HEK293 (cell line): ENCODE measurements around the gene ICAM1.
A peak's percentile ranks its signal among the peaks of the same experiment; 100 is the strongest.

Source experiments
- KLF7 ChIP-seq: fragments of 450-650 bp; formaldehyde crosslinking; IDR thresholded peaks from 2 replicates; pipeline ENCODE4 v1.5.1; 2016; ENCODE audit warnings: missing biosample characterization, missing genetic modification characterization, borderline replicate concordance
- OVOL3 ChIP-seq: fragments of 450-650 bp; formaldehyde crosslinking; IDR thresholded peaks from 2 replicates; pipeline ENCODE4 v1.5.1; 2016; ENCODE audit warnings: missing biosample characterization, missing genetic modification characterization
- PRDM1 ChIP-seq: fragments of 450-650 bp; formaldehyde crosslinking; IDR thresholded peaks from 2 replicates; pipeline ENCODE4; 2016; ENCODE audit warnings: missing biosample characterization, missing genetic modification characterization
- PRDM4 ChIP-seq: fragments of 450-650 bp; formaldehyde crosslinking; IDR thresholded peaks from 2 replicates; pipeline ENCODE4 v1.5.1; 2017; ENCODE audit warnings: missing biosample characterization, missing genetic modification characterization
- REST ChIP-seq: fragments of 450-650 bp; formaldehyde crosslinking; IDR thresholded peaks from 2 replicates; pipeline ENCODE4 v1.5.1; 2016; ENCODE audit warnings: missing biosample characterization, missing genetic modification characterization
- SCRT2 ChIP-seq: fragments of 450-650 bp; formaldehyde crosslinking; IDR thresholded peaks from 2 replicates; pipeline ENCODE4 v1.5.1; 2016; ENCODE audit warnings: missing biosample characterization, missing genetic modification characterization
- SP3 ChIP-seq: fragments of 450-650 bp; formaldehyde crosslinking; IDR thresholded peaks from 2 replicates; pipeline ENCODE4 v1.5.1; 2016; ENCODE audit warnings: missing biosample characterization, missing genetic modification characterization
- ZFP3 ChIP-seq: fragments of 450-650 bp; formaldehyde crosslinking; IDR thresholded peaks from 2 replicates; pipeline ENCODE4 v1.5.1; 2016; ENCODE audit warnings: low read depth, missing biosample characterization, missing genetic modification characterization
- ZNF174 ChIP-seq: fragments of 450-650 bp; formaldehyde crosslinking; IDR thresholded peaks from 2 replicates; pipeline ENCODE4 v1.5.0; 2017; ENCODE audit warnings: missing biosample characterization, mild to moderate bottlenecking, missing genetic modification characterization
- ZNF26 ChIP-seq: fragments of 450-650 bp; formaldehyde crosslinking; IDR thresholded peaks from 2 replicates; pipeline ENCODE4 v1.5.1; 2016; ENCODE audit warnings: missing biosample characterization, missing genetic modification characterization
- ZNF292 ChIP-seq: fragments of 450-650 bp; formaldehyde crosslinking; IDR thresholded peaks from 2 replicates; pipeline ENCODE4 v1.5.1; 2016; ENCODE audit warnings: low read depth, missing biosample characterization, missing genetic modification characterization, borderline replicate concordance
- ZNF335 ChIP-seq: fragments of 450-650 bp; formaldehyde crosslinking; conservative IDR thresholded peaks from 2 replicates; pipeline ENCODE4 v1.5.1; 2016; ENCODE audit warnings: missing biosample characterization, missing genetic modification characterization
- ZNF341 ChIP-seq: fragments of 450-650 bp; formaldehyde crosslinking; IDR thresholded peaks from 2 replicates; pipeline ENCODE4; 2016; ENCODE audit warnings: low read depth, missing biosample characterization, missing genetic modification characterization
- ZNF354C ChIP-seq: fragments of 450-650 bp; formaldehyde crosslinking; IDR thresholded peaks from 2 replicates; pipeline ENCODE4 v1.5.1; 2016; ENCODE audit warnings: missing biosample characterization, missing genetic modification characterization, low read depth, borderline replicate concordance
- ZNF366 ChIP-seq: fragments of 450-650 bp; formaldehyde crosslinking; conservative IDR thresholded peaks from 2 replicates; pipeline ENCODE4 v1.5.1; 2016; ENCODE audit warnings: missing biosample characterization, missing genetic modification characterization
- ZNF37A ChIP-seq: fragments of 450-650 bp; IDR thresholded peaks from 2 replicates; pipeline ENCODE4 v1.5.1; 2018; ENCODE audit warnings: missing biosample characterization, missing genetic modification characterization
- ZNF398 ChIP-seq: fragments of 450-650 bp; formaldehyde crosslinking; IDR thresholded peaks from 2 replicates; pipeline ENCODE4 v1.5.1; 2017; ENCODE audit warnings: missing biosample characterization, missing genetic modification characterization
- ZNF544 ChIP-seq: fragments of 450-650 bp; formaldehyde crosslinking; IDR thresholded peaks from 2 replicates; pipeline ENCODE4 v1.5.0; 2017; ENCODE audit warnings: missing biosample characterization, missing genetic modification characterization
- ZNF549 ChIP-seq: fragments of 450-650 bp; IDR thresholded peaks from 2 replicates; pipeline ENCODE4 v1.5.1; 2018; ENCODE audit warnings: missing biosample characterization, missing genetic modification characterization, mild to moderate bottlenecking, inconsistent platforms, moderate library complexity
- ZNF610 ChIP-seq: fragments of 450-650 bp; formaldehyde crosslinking; IDR thresholded peaks from 2 replicates; pipeline ENCODE4 v1.5.1; 2016; ENCODE audit warnings: missing biosample characterization, missing genetic modification characterization, borderline replicate concordance
- ZNF660 ChIP-seq: fragments of 450-650 bp; IDR thresholded peaks from 2 replicates; pipeline ENCODE4 v1.5.1; 2018; ENCODE audit warnings: missing biosample characterization, mild to moderate bottlenecking, missing genetic modification characterization
- ZNF701 ChIP-seq: fragments of 450-650 bp; formaldehyde crosslinking; IDR thresholded peaks from 2 replicates; pipeline ENCODE4 v1.5.1; 2016; ENCODE audit warnings: missing biosample characterization, missing genetic modification characterization
- ZNF76 ChIP-seq: fragments of 450-650 bp; formaldehyde crosslinking; IDR thresholded peaks from 2 replicates; pipeline ENCODE4; 2016; ENCODE audit warnings: low read depth, missing biosample characterization, missing genetic modification characterization, borderline replicate concordance
- ZNF776 ChIP-seq: fragments of 450-650 bp; formaldehyde crosslinking; IDR thresholded peaks from 2 replicates; pipeline ENCODE4 v1.5.0; 2017; ENCODE audit warnings: missing biosample characterization, missing genetic modification characterization, borderline replicate concordance
- ZNF792 ChIP-seq: fragments of 450-650 bp; formaldehyde crosslinking; IDR thresholded peaks from 2 replicates; pipeline ENCODE4 v1.5.1; 2016; ENCODE audit warnings: missing biosample characterization, missing genetic modification characterization
- ZNF843 ChIP-seq: fragments of 450-650 bp; formaldehyde crosslinking; IDR thresholded peaks from 2 replicates; pipeline ENCODE4 v1.5.1; 2016; ENCODE audit warnings: missing biosample characterization, missing genetic modification characterization
- ZSCAN18 ChIP-seq: fragments of 450-650 bp; formaldehyde crosslinking; IDR thresholded peaks from 2 replicates; pipeline ENCODE4 v1.5.1; 2016; ENCODE audit warnings: missing biosample characterization, missing genetic modification characterization

The ICAM1 gene

GRCh38 chr19:10286803-10287737 lies 16.1 kb downstream of the ICAM1 start, which contains the start of gene ICAM4 (continued):
- TF ChIP-seq ZNF398 (peak; percentile 34; the same call in 1 of the 2 replicates), KLF7 (tag by site-specific recombination) (peak; percentile 33; the same call in 1 of the 2 replicates), ZNF76 (tag by site-specific recombination) (peak; percentile 86), PRDM1 (tag by site-specific recombination) (no peak), ZNF174 (tag by site-specific recombination) (no peak), ZFP3 (tag by site-specific recombination) (no peak), ZNF37A (tag by site-specific recombination) (no peak), REST (tag by site-specific recombination) (no peak), ZNF292 (tag by site-specific recombination) (no peak), SP3 (tag by site-specific recombination) (peak; percentile 74; the same call in 1 of the 2 replicates), ZSCAN18 (no peak), SCRT2 (tag by site-specific recombination) (peak; percentile 96), ZNF701 (no peak), ZNF843 (0 out of 2 replicates have a peak, but pooled peaks have one; percentile 29), ZNF544 (tag by site-specific recombination) (no peak), ZNF366 (tag by site-specific recombination) (0 out of 2 replicates have a peak, but pooled peaks have one; percentile 22), ZNF335 (peak; percentile 93), PRDM4 (tag by site-specific recombination) (no peak), ZNF776 (no peak), OVOL3 (no peak), ZNF549 (tag by site-specific recombination) (no peak), ZNF354C (tag by site-specific recombination) (no peak), ZNF26 (tag by site-specific recombination) (no peak), ZNF341 (peak; percentile 95), ZNF792 (tag by site-specific recombination) (no peak), ZNF660 (tag by site-specific recombination) (no peak; the same call in none of the 2 replicates), ZNF610 (tag by site-specific recombination) (peak; percentile 79)
